ENCODE results near the gene TSC2. TPM values are rescaled to one million over a fixed set of nuclear protein-coding genes. Genes with fewer than 3 reads are reported as not detected.

TSC2 gene
- total and polyA plus RNA-seq, 2 experiments from 2014 or later = 52.2 to 53.7 TPM

DNA sequence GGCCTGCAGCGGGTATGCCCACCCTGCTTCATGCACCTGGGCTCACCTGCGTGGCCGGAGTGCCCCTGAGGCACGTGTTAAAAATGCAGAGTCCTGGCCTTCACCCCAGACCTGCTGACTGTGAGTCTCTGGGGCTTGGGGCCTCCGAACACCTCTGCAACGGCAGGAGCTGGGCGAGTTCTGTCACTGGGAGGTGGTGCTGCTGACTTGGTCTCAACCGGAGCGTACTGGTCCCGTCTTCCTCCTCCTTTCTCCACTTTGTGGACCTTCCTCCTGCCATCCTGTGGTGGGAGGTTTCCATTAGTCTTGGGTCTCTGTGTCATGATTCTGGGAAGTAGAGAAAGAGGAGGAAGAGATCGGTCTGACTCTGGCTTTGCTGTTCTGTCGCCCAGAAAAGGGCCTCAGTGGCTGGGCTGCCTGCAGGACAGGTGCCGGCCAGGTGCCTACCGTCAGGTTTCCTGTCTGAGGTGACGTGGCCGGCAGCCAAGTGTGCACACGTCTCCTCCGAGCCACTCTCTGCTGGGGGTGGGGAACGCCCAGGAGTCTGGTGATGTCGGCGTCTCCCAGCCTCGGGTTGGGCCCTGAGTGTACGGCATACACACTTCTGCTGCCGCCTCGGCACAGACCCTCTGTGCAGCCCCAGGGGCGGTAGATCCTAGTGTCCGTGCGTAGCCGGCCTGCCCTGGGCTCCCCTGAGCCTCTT lies 6.9 kb downstream of the TSC2 start:
- H3K4me3 ChIP-seq = no peak overlapping the region
- H4K20me1 ChIP-seq (ENCODE audit: insufficient read depth) = no peaks in the 10 kb centered on the region
- 87% methylated on average over 29 of the region's 29 CpGs for WGBS, 2 experiments (ENCODE audit: low coverage in 1 of 2, low lambda C conversion rate in 2 of 2, missing lambda C conversion rate in 2 of 2)
- no peak overlapping the region for H3K4me2 ChIP-seq (ENCODE audit: unreplicated experiment)
- no peak for DNase-seq
- H3K4me1 ChIP-seq (ENCODE audit: insufficient read depth) = no peaks in the 10 kb centered on the region
- no peaks in the 10 kb centered on the region for H3F3A ChIP-seq (ENCODE audit: insufficient read depth)
- no peak overlapping the region for H3K9ac ChIP-seq
- TF ChIP-seq EZH2 (IDR thresholded peaks at IDR 0.05; ENCODE audit: insufficient read depth, poor library complexity, severe bottlenecking) = no peak
- no peak for TF ChIP-seq EZH2phosphoT487 (IDR thresholded peaks at IDR 0.05; ENCODE audit: insufficient read depth, low read depth)
- H3K9me2 ChIP-seq (ENCODE audit: insufficient read depth) = no peaks in the 10 kb centered on the region
- no peaks in the 10 kb centered on the region for H3K27me3 ChIP-seq (replicated peaks; ENCODE audit: insufficient read depth)
- no peaks in the 10 kb centered on the region for H3K9me3 ChIP-seq (ENCODE audit: low read depth)
- no peak overlapping the region for H2AFZ ChIP-seq
- peaks cover 10% of the 10 kb centered on the region for H3K79me2 ChIP-seq (ENCODE audit: insufficient read depth)
- no peak overlapping the region for H3K27ac ChIP-seq
- in situ Hi-C loops (cut with MboI) = no loop called here
- H3K36me3 ChIP-seq (ENCODE audit: low read depth) = no peaks in the 10 kb centered on the region

DNA sequence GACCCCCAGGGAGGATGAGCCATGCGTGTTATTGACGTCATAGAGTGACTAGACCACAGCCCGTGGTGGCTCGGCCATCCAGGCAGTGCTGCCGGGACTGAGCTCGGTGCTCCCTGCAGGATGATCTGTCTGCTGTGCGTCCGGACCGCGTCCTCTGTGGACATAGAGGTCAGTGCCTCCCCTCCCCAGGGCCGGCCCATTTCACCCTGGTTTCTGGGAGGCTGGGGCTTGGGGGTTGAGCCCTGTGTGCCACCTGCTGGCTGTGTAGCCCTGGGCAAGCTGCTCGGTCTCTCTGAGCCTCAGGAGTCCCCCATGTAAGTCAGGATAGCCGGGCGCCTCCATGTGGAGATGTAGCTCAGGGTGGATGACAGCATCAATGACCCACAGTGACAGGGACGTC lies 8.3 kb downstream of the TSC2 start:
- Histone ChIP-seq H3K9me3 (ENCODE audit: low read depth) (no peaks in the 10 kb centered on the region), H3K27ac (no peak overlapping the region), H2AFZ (no peak overlapping the region), H3F3A (ENCODE audit: insufficient read depth) (no peaks in the 10 kb centered on the region), H3K36me3 (ENCODE audit: low read depth) (no peaks in the 10 kb centered on the region), H3K4me3 (no peak overlapping the region), H3K4me2 (ENCODE audit: unreplicated experiment) (no peak overlapping the region), H3K9ac (no peak overlapping the region), H3K79me2 (ENCODE audit: insufficient read depth) (no peaks in the 10 kb centered on the region), H4K20me1 (ENCODE audit: insufficient read depth) (no peaks in the 10 kb centered on the region), H3K9me2 (ENCODE audit: insufficient read depth) (no peaks in the 10 kb centered on the region), H3K27me3 (replicated peaks; ENCODE audit: insufficient read depth) (no peaks in the 10 kb centered on the region), H3K4me1 (ENCODE audit: insufficient read depth) (no peaks in the 10 kb centered on the region)
- no peak for TF ChIP-seq EZH2 (IDR thresholded peaks at IDR 0.05; ENCODE audit: insufficient read depth, poor library complexity, severe bottlenecking)
- TF ChIP-seq EZH2phosphoT487 (IDR thresholded peaks at IDR 0.05; ENCODE audit: insufficient read depth, low read depth) = no peak
- DNase-seq = no peak
- in situ Hi-C loops (cut with MboI) = no loop called here
- WGBS, 2 experiments (ENCODE audit: low coverage in 1 of 2, low lambda C conversion rate in 2 of 2, missing lambda C conversion rate in 2 of 2) = 71 to 73% methylated on average over 12 to 14 of the region's 15 CpGs

DNA sequence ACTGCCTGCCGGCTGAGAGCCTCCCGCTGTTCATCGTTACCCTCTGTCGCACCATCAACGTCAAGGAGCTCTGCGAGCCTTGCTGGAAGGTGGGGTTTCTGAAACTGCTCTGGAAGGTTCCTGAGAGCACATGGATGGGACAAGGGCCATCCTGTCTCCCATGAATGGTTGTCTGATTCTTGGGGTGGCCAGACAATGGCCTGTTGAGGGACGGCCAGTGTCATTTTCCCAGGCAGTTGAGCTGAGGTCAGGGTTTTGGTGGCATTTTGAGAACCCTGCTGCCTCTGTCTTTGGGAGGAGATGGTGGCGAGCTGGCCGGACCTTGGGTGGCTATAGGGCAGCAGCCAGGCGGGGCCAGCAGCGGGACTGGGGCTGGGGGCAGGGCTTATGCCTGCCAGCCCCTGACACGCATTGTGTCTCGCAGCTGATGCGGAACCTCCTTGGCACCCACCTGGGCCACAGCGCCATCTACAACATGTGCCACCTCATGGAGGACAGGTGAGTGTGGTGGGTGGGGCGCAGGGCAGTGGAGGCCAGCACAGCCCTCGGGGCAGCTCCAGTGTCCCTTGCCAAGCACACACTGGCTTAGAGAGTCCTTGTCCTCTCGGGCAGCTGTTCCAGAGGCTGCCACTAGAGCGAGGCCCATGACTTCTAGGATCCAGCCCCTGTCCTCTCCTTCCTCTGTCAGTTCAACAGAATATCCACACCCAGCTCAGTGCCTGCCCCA lies 9.1 kb downstream of the TSC2 start:
- H3K79me2 ChIP-seq (ENCODE audit: insufficient read depth) = no peaks in the 10 kb centered on the region
- no peaks in the 10 kb centered on the region for H3K27me3 ChIP-seq (replicated peaks; ENCODE audit: insufficient read depth)
- H3K36me3 ChIP-seq (ENCODE audit: low read depth) = no peaks in the 10 kb centered on the region
- no peaks in the 10 kb centered on the region for H3F3A ChIP-seq (ENCODE audit: insufficient read depth)
- TF ChIP-seq EZH2 (IDR thresholded peaks at IDR 0.05; ENCODE audit: insufficient read depth, poor library complexity, severe bottlenecking) (no peak), EZH2phosphoT487 (IDR thresholded peaks at IDR 0.05; ENCODE audit: insufficient read depth, low read depth) (no peak)
- no peak overlapping the region for H3K4me2 ChIP-seq (ENCODE audit: unreplicated experiment)
- no peak overlapping the region for H3K9ac ChIP-seq
- H4K20me1 ChIP-seq (ENCODE audit: insufficient read depth) = no peaks in the 10 kb centered on the region
- H3K9me3 ChIP-seq (ENCODE audit: low read depth) = no peaks in the 10 kb centered on the region
- H2AFZ ChIP-seq = no peak overlapping the region
- H3K9me2 ChIP-seq (ENCODE audit: insufficient read depth) = no peaks in the 10 kb centered on the region
- in situ Hi-C loops (cut with MboI) = no loop called here
- 90 to 93% methylated on average over 18 to 19 of the region's 19 CpGs for WGBS, 2 experiments (ENCODE audit: low coverage in 1 of 2, low lambda C conversion rate in 2 of 2, missing lambda C conversion rate in 2 of 2)
- H3K4me3 ChIP-seq = no peak overlapping the region
- DNase-seq = no peak
- no peak overlapping the region for H3K27ac ChIP-seq
- no peaks in the 10 kb centered on the region for H3K4me1 ChIP-seq (ENCODE audit: insufficient read depth)

DNA sequence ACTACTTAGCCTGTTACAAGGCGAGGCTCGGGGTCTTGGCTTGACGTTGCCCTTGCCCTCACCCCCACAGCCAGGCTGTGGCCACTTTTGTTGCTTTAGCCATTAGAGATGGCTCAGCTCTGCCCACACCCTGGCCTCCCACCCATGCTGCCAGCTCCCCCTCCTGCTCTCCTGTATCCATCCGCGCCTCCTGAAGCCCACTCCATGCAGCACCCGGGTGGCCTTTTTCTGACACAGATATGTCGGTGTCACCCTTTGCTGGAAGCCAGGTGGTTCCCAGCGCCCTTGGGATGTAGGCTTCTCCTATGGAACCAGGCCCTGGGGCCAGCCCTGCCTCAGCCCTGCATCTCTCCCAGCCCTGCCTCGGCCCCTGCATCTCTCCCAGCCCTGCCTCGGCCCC lies 9.7 kb downstream of the TSC2 start:
- no peaks in the 10 kb centered on the region for H3K79me2 ChIP-seq (ENCODE audit: insufficient read depth)

More for the DNA sequence above, 9.7 kb downstream of the TSC2 start:
- H3K4me2 ChIP-seq (ENCODE audit: unreplicated experiment) = no peak overlapping the region
- H4K20me1 ChIP-seq (ENCODE audit: insufficient read depth) = no peaks in the 10 kb centered on the region
- no peaks in the 10 kb centered on the region for H3K4me1 ChIP-seq (ENCODE audit: insufficient read depth)
- no peaks in the 10 kb centered on the region for H3K9me3 ChIP-seq (ENCODE audit: low read depth)
- no peak overlapping the region for H2AFZ ChIP-seq
- WGBS, 2 experiments (ENCODE audit: low coverage in 1 of 2, low lambda C conversion rate in 2 of 2, missing lambda C conversion rate in 2 of 2) = 93 to 95% methylated on average over 7 to 10 of the region's 10 CpGs
- H3K4me3 ChIP-seq = no peak overlapping the region
- no peak overlapping the region for H3K27ac ChIP-seq
- no peaks in the 10 kb centered on the region for H3K36me3 ChIP-seq (ENCODE audit: low read depth)
- no peaks in the 10 kb centered on the region for H3K9me2 ChIP-seq (ENCODE audit: insufficient read depth)
- TF ChIP-seq EZH2phosphoT487 (IDR thresholded peaks at IDR 0.05; ENCODE audit: insufficient read depth, low read depth) = no peak
- in situ Hi-C loops (cut with MboI) = no loop called here
- no peak for DNase-seq
- H3K9ac ChIP-seq = no peak overlapping the region
- H3K27me3 ChIP-seq (replicated peaks; ENCODE audit: insufficient read depth) = no peaks in the 10 kb centered on the region
- H3F3A ChIP-seq (ENCODE audit: insufficient read depth) = no peaks in the 10 kb centered on the region
